Measurements from ENCODE around the gene PERM1. TPM values are rescaled to one million over a fixed set of nuclear protein-coding genes. Genes with fewer than 3 reads are reported as not detected.

Gene PERM1
- total RNA-seq, 2 experiments from 2014 or later, result not detected

DNA sequence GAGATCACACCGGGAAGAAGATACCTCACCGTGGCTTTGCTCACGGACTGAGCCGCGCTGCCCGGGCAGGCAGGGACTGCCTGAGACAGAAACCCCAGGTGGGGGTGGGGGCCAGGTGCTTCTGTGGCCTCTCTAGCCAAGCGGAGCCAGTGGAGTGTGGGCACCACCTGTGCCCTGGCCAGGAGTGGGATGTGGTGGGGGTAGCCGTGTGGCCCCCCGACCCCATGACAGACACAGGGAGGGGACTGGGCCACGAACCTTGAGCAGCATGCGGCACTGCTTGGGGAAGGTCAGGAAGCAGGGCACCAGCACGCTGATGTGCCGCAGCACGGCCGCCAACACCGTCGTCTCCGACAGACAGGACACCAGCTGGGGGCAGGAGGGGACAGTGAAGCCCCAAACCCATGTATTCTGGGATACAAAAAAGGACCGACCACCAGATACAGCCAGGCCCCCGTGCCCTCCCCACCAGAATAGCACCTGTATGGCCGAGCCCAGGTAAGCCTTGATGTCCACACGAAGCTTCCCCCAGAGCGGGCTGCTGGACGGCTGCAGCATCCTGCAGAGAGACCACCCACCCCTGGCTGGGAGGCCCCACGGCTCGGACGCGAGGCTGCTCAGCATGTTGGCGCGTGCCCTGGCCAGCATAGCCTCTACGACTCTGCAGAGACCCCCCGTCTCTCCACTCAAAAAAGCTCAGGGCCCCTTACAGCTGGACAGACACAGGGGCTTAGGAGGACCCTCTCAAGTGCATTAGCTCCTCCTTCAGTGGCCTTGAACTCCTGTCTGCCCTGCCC lies 28.2 kb downstream of the PERM1 start:
- H3K36me3 Mint-ChIP-seq (ENCODE audit: low read depth), result peaks cover 88% of the 10 kb centered on the region
- ChIA-PET CTCF (no interaction called here), POLR2A (no interaction called here)

DNA sequence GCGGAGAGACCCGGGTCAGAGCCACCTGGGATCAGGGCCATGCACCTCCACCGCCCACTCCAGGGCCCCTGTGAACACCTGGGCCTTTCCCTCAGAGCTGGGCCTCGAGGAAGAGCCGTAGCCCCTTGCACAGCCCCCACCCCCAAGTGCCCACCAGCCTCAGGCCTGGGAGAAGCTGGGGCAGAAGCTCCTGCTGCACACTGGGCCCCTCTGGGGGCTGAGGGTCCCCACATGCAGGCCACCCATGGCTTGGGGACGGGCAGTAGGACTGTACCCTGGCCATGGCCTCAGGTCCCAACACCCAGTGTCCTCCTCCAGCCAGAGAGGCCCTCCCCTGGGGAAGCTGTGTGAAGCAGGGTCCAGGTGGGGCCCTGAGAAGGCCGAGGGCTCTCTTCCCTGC lies 29.3 kb downstream of the PERM1 start:
- peaks cover 4% of the 10 kb centered on the region for H3K4me1 Mint-ChIP-seq (ENCODE audit: low read depth)

More for the DNA sequence above, 28.2 kb downstream of the PERM1 start:
- Mint-ChIP-seq H3K27ac (no peak overlapping the region), H3K4me3 (peak overlapping the region; percentile 45), H3K4me1 (ENCODE audit: low read depth) (peaks cover 12% of the 10 kb centered on the region), H3K27me3 (no peaks in the 10 kb centered on the region), H3K9me3 (no peaks in the 10 kb centered on the region)
- Histone ChIP-seq H3K4me1 (ENCODE audit: insufficient read depth, low read length) (peaks cover 20% of the 10 kb centered on the region), H3K27me3 (ENCODE audit: control insufficient read depth in 1 of 2, insufficient read depth in 2 of 2, low read length in 2 of 2) (no peaks in the 10 kb centered on the region), H3K36me3 (ENCODE audit: insufficient read depth, low read length) (peaks cover 85% of the 10 kb centered on the region), H3K27ac (ENCODE audit: low read depth in 1 of 2, low read length in 2 of 2) (no peak overlapping the region), H3K4me3 (ENCODE audit: low read length) (no peak overlapping the region), H3K9me3 (ENCODE audit: control insufficient read depth in 1 of 2, insufficient read depth in 1 of 2, low read length in 2 of 2) (no peaks in the 10 kb centered on the region)
- ATAC-seq (ENCODE audit: poor library complexity) (no peak), DNase-seq (no peak)
- TF ChIP-seq, protein P1, sequence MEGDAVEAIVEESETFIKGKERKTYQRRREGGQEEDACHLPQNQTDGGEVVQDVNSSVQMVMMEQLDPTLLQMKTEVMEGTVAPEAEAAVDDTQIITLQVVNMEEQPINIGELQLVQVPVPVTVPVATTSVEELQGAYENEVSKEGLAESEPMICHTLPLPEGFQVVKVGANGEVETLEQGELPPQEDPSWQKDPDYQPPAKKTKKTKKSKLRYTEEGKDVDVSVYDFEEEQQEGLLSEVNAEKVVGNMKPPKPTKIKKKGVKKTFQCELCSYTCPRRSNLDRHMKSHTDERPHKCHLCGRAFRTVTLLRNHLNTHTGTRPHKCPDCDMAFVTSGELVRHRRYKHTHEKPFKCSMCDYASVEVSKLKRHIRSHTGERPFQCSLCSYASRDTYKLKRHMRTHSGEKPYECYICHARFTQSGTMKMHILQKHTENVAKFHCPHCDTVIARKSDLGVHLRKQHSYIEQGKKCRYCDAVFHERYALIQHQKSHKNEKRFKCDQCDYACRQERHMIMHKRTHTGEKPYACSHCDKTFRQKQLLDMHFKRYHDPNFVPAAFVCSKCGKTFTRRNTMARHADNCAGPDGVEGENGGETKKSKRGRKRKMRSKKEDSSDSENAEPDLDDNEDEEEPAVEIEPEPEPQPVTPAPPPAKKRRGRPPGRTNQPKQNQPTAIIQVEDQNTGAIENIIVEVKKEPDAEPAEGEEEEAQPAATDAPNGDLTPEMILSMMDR (IDR thresholded peaks at IDR 0.05), result no peak
- intact Hi-C loops (cut with DNase I, micrococcal nuclease), result no loop called here

DNA sequence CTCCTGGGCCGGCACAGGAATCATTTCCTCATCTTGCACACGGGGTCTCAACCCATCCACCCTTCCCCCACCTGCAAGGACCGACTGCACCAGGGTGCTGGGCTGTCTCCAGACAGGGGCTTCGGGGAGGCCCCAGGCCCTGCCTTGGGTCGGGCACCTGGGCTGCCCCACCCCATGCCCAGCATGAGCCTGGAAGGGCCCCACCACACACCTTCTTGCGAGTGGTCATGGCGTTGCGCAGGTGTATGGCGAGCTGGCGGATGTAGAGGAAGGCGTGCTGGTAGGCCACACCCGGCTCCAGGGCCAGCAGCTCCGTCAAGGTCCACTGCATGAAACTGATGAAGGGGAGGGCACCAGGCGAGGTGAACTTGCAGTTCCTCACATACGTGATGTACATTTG lies 29.7 kb downstream of the PERM1 start:
- Histone ChIP-seq H3K9me3 (ENCODE audit: control insufficient read depth in 1 of 2, insufficient read depth in 1 of 2, low read length in 2 of 2) (no peaks in the 10 kb centered on the region), H3K4me3 (ENCODE audit: low read length) (no peak overlapping the region), H3K27me3 (ENCODE audit: control insufficient read depth in 1 of 2, insufficient read depth in 2 of 2, low read length in 2 of 2) (no peaks in the 10 kb centered on the region), H3K4me1 (ENCODE audit: insufficient read depth, low read length) (peaks cover 4% of the 10 kb centered on the region), H3K36me3 (ENCODE audit: insufficient read depth, low read length) (peaks cover 96% of the 10 kb centered on the region), H3K27ac (ENCODE audit: low read depth in 1 of 2, low read length in 2 of 2) (no peak overlapping the region)
- ATAC-seq (ENCODE audit: poor library complexity), result no peak
- no peaks in the 10 kb centered on the region for H3K27me3 Mint-ChIP-seq
- ChIA-PET CTCF (no interaction called here), POLR2A (no interaction called here)
- H3K9me3 Mint-ChIP-seq, result no peaks in the 10 kb centered on the region
- H3K36me3 Mint-ChIP-seq (ENCODE audit: low read depth), result peaks cover 85% of the 10 kb centered on the region
- H3K4me3 Mint-ChIP-seq, result no peak overlapping the region
- intact Hi-C loops (cut with DNase I, micrococcal nuclease), result no loop called here
- no peak for DNase-seq
- H3K27ac Mint-ChIP-seq, result no peak overlapping the region
- TF ChIP-seq, protein P1 (IDR thresholded peaks at IDR 0.05), result no peak
- peaks cover under 1% of the 10 kb centered on the region for H3K4me1 Mint-ChIP-seq (ENCODE audit: low read depth)

More for the DNA sequence above, 29.3 kb downstream of the PERM1 start:
- H3K27ac Mint-ChIP-seq, result no peak overlapping the region
- no peak for DNase-seq
- ChIA-PET POLR2A (no interaction called here), CTCF (no interaction called here)
- no peaks in the 10 kb centered on the region for H3K27me3 Mint-ChIP-seq
- H3K4me3 Mint-ChIP-seq, result peak overlapping the region; percentile 7
- intact Hi-C loops (cut with DNase I, micrococcal nuclease), result no loop called here
- TF ChIP-seq, protein P1 (IDR thresholded peaks at IDR 0.05), result no peak
- H3K36me3 Mint-ChIP-seq (ENCODE audit: low read depth), result peaks cover 84% of the 10 kb centered on the region
- H3K27me3 ChIP-seq (ENCODE audit: control insufficient read depth in 1 of 2, insufficient read depth in 2 of 2, low read length in 2 of 2), result no peaks in the 10 kb centered on the region
- H3K4me3 ChIP-seq (ENCODE audit: low read length), result no peak overlapping the region
- no peaks in the 10 kb centered on the region for H3K9me3 Mint-ChIP-seq
- peaks cover 8% of the 10 kb centered on the region for H3K4me1 ChIP-seq (ENCODE audit: insufficient read depth, low read length)
- peaks cover 95% of the 10 kb centered on the region for H3K36me3 ChIP-seq (ENCODE audit: insufficient read depth, low read length)
- no peaks in the 10 kb centered on the region for H3K9me3 ChIP-seq (ENCODE audit: control insufficient read depth in 1 of 2, insufficient read depth in 1 of 2, low read length in 2 of 2)
- H3K27ac ChIP-seq (ENCODE audit: low read depth in 1 of 2, low read length in 2 of 2), result no peak overlapping the region
- ATAC-seq (ENCODE audit: poor library complexity), result no peak
